Ishikawa (cell line): ENCODE data around the gene ZNF608.

Source experiments
- CEBPB ChIP-seq: IDR thresholded peaks from 2 replicates; pipeline ENCODE4 v1.6.1; 2012
- CREB1 ChIP-seq: IDR thresholded peaks from 2 replicates; pipeline ENCODE4 v1.6.1; 2012; ENCODE audit warnings: low read depth
- EGR1 ChIP-seq: IDR thresholded peaks from 2 replicates; pipeline ENCODE4 v1.6.1; 2012
- EP300 ChIP-seq: IDR thresholded peaks from 2 replicates; pipeline ENCODE4 v1.6.1; 2012; ENCODE audit warnings: borderline replicate concordance
- FOXM1 ChIP-seq: IDR thresholded peaks from 2 replicates; pipeline ENCODE4 v1.6.1; 2012; ENCODE audit warnings: low read depth, borderline replicate concordance
- NFIC ChIP-seq: IDR thresholded peaks from 2 replicates; pipeline ENCODE4 v1.6.1; 2012
- RAD21 ChIP-seq: IDR thresholded peaks from 2 replicates; pipeline ENCODE4 v1.6.1; 2012; ENCODE audit warnings: low read depth
- TAF1 ChIP-seq: IDR thresholded peaks from 2 replicates; pipeline ENCODE4 v1.6.1; 2012; ENCODE audit warnings: low read depth, mild to moderate bottlenecking
- TCF12 ChIP-seq: IDR thresholded peaks from 2 replicates; pipeline ENCODE4 v1.6.1; 2012; ENCODE audit warnings: low read depth
- TEAD4 ChIP-seq: IDR thresholded peaks from 2 replicates; pipeline ENCODE4 v1.6.1; 2012
- YY1 ChIP-seq: IDR thresholded peaks from 2 replicates; pipeline ENCODE4 v1.6.1; 2012; ENCODE audit warnings: low read depth
- ZBTB7A ChIP-seq: IDR thresholded peaks from 2 replicates; pipeline ENCODE4 v1.6.1; 2012; ENCODE audit warnings: low read depth
- TF ChIP-seq, protein P1 (sequence below): IDR thresholded peaks from 2 replicates; pipeline ENCODE4 v1.6.1; 2012
- TF ChIP-seq, protein P2 (sequence below): IDR thresholded peaks from 2 replicates; pipeline ENCODE4 v1.6.1; 2012; ENCODE audit warnings: low read depth, mild to moderate bottlenecking
- TF ChIP-seq, protein P3 (sequence below): IDR thresholded peaks from 2 replicates; pipeline ENCODE4 v1.6.1; 2012

ZNF608 gene

DNA sequence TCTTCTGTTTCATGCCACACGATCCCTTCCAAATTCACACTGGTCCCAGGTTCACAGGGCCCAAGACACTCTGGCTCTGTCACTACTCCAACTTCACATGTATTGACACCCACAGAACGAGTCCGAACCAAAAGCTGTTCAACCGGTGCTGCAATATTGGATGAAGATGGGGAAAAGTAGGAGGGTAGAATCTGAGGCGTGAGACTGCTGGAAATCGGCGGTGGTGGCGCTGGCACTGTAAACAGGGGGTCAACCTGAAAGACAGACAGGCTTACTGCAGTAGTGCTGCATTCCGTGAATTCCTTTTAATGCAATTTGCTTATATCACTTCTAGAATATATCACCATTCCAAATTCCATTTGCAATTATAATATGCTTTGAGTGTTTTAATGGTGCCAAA, 45.4 kb downstream of the ZNF608 start:
- TF ChIP-seq, protein P1, sequence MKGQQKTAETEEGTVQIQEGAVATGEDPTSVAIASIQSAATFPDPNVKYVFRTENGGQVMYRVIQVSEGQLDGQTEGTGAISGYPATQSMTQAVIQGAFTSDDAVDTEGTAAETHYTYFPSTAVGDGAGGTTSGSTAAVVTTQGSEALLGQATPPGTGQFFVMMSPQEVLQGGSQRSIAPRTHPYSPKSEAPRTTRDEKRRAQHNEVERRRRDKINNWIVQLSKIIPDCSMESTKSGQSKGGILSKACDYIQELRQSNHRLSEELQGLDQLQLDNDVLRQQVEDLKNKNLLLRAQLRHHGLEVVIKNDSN: no peak
- TF ChIP-seq NFIC (no peak), EGR1 (no peak), TAF1 (no peak), RAD21 (no peak), TCF12 (no peak)
- TF ChIP-seq, protein P2, sequence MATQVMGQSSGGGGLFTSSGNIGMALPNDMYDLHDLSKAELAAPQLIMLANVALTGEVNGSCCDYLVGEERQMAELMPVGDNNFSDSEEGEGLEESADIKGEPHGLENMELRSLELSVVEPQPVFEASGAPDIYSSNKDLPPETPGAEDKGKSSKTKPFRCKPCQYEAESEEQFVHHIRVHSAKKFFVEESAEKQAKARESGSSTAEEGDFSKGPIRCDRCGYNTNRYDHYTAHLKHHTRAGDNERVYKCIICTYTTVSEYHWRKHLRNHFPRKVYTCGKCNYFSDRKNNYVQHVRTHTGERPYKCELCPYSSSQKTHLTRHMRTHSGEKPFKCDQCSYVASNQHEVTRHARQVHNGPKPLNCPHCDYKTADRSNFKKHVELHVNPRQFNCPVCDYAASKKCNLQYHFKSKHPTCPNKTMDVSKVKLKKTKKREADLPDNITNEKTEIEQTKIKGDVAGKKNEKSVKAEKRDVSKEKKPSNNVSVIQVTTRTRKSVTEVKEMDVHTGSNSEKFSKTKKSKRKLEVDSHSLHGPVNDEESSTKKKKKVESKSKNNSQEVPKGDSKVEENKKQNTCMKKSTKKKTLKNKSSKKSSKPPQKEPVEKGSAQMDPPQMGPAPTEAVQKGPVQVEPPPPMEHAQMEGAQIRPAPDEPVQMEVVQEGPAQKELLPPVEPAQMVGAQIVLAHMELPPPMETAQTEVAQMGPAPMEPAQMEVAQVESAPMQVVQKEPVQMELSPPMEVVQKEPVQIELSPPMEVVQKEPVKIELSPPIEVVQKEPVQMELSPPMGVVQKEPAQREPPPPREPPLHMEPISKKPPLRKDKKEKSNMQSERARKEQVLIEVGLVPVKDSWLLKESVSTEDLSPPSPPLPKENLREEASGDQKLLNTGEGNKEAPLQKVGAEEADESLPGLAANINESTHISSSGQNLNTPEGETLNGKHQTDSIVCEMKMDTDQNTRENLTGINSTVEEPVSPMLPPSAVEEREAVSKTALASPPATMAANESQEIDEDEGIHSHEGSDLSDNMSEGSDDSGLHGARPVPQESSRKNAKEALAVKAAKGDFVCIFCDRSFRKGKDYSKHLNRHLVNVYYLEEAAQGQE: no peak
- TF ChIP-seq, protein P3, sequence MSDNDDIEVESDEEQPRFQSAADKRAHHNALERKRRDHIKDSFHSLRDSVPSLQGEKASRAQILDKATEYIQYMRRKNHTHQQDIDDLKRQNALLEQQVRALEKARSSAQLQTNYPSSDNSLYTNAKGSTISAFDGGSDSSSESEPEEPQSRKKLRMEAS: no peak

DNA sequence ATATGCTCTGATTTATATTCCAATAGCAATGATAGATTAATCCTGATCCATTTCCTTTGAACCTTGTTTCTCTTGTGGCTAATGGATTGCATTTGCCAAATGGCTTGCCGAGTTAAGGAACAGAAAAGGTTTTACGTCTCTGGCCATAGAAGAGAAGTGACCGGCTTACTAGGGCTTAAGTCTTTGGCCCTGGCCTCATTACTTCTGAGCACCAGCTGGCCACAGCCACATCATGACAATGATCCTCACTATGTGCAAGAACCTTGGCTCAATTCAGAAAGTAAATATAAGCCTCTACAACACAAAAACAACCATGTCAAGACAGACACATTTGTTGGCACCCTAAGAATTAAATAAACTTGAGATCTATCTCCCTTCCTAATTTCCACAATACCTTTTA, 46.1 kb downstream of the ZNF608 start:
- no peak for TF ChIP-seq TAF1
- TF ChIP-seq YY1: no peak
- no peak for TF ChIP-seq TCF12
- TF ChIP-seq ZBTB7A: no peak
- TF ChIP-seq, protein P1: no peak
- TF ChIP-seq, protein P3: no peak
- no peak for TF ChIP-seq TEAD4
- TF ChIP-seq FOXM1: no peak
- TF ChIP-seq, protein P2: no peak
- TF ChIP-seq RAD21: no peak
- no peak for TF ChIP-seq NFIC
- no peak for TF ChIP-seq CEBPB
- no peak for TF ChIP-seq EP300
- no peak for TF ChIP-seq CREB1
- no peak for TF ChIP-seq EGR1

DNA sequence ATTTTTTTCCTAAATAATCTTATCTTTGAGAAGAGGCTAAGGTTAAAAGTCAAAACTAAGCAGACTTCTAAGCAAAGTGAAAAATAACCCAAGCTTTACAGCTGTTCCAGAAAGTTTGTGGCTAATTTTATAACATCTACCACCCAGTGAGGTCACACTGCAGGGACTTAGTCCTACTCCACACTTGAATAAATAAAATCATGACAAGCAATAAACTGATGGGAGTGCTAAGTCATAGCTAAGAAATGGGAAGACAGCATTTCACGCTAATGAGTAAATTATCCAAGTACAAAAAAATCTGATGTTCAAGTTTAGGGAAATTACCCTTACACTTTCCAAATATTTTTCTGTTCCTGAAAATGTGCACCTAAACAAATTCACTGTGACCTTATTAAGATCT, 47.7 kb downstream of the ZNF608 start:
- no peak for TF ChIP-seq NFIC
- TF ChIP-seq, protein P3: no peak
- TF ChIP-seq CEBPB: no peak
- TF ChIP-seq EP300: no peak
- no peak for TF ChIP-seq TAF1
- TF ChIP-seq RAD21: no peak
- no peak for TF ChIP-seq ZBTB7A
- no peak for TF ChIP-seq TCF12
- no peak for TF ChIP-seq EGR1
- TF ChIP-seq, protein P1: no peak
- no peak for TF ChIP-seq CREB1
- no peak for TF ChIP-seq YY1
- TF ChIP-seq, protein P2: no peak
- no peak for TF ChIP-seq TEAD4
- TF ChIP-seq FOXM1: no peak

DNA sequence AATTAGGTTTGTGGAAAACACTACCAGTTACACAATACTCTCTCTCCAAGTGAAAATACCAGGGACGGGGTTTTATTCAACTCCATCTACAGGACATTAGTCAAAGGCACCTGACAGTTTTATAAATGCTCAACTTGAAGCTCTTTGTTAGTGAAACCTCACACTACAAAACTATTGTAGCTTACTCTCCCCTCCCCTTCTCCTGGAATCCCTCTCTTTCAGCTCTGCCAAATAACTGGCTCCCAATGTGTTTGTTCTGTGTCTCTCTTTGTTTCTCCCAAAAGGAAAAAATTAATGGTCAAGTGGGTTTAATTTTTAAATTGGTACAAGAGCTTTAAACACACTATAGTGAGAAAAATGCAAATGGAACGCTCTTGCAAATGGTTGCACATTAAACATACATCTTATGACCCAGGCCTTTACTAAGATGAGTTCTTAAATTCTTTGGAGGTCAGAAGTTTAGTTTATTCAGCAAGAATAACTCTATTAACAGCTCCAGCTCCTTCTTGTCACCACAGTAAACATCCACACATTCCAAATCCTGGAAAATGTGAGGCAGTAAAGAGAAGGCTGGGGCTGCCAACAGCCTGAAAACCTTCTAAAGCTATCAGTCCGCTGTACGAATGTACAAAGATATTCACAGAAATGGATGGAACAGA, 48.4 kb downstream of the ZNF608 start:
- TF ChIP-seq EGR1: no peak
- no peak for TF ChIP-seq TCF12
- TF ChIP-seq, protein P1: no peak
- TF ChIP-seq, protein P2: no peak
- no peak for TF ChIP-seq TAF1
- TF ChIP-seq FOXM1: no peak
- no peak for TF ChIP-seq YY1
- TF ChIP-seq CEBPB: peak; percentile 67
- no peak for TF ChIP-seq CREB1
- peak; percentile 56 for TF ChIP-seq NFIC
- TF ChIP-seq TEAD4: no peak
- no peak for TF ChIP-seq RAD21
- TF ChIP-seq, protein P3: no peak
